ENCODE results near the gene B4GALT1.
"Not testable (repeated sequence)": the region's sequence is repeated elsewhere in the genome, so short reads cannot be mapped to it uniquely, and the experiment has no call there.

The B4GALT1 gene

GRCh38 chr9:33101104-33101951, 65.8 kb downstream of the B4GALT1 start:
- DNase-seq (ENCODE audit: low spot score), result peak; percentile 85

DNA sequence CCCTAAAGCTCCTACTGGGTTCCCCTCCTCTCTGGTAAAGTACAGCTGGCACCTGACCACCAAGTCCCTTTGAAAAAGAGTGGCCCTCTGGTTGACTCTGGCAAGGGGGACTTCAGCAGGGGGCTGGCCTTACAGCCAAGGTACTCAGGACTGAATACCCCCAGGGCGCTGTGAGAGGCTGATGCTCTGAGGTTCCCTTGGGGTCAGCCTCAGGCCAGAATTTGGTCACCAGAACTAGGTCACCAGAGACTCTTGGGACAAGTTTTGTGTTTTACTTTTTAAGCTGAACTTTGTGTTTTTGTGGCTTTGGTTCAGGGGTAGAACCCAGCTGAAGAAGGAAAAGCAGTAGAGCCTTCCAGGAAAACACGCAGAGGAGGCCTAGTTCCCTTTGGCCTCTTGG, 67.4 kb downstream of the B4GALT1 start:
- no peak for DNase-seq (ENCODE audit: low spot score)

GRCh38 chr9:33097192-33097591, 69.9 kb downstream of the B4GALT1 start:
- DNase-seq (ENCODE audit: low spot score), result no peak

DNA sequence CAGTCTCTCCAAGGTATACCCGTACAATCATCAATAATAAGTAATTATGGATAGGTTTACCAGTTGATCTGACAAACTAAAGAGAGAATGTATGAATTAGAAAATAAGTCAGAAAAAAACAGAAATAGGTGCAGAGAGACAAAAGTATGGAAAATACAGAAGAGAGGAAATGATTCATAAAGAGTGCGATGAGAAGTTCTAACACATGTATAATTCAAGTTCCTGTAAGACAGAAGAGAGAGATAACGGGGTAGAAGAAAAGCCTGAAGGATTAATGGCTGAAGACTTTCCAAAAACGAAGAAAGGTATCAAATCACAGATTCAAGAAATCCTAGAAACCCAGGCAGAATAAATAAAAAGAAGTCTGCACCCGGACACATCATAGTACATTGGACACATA, 74.5 kb downstream of the B4GALT1 start:
- no peak for DNase-seq (ENCODE audit: low spot score)

DNA sequence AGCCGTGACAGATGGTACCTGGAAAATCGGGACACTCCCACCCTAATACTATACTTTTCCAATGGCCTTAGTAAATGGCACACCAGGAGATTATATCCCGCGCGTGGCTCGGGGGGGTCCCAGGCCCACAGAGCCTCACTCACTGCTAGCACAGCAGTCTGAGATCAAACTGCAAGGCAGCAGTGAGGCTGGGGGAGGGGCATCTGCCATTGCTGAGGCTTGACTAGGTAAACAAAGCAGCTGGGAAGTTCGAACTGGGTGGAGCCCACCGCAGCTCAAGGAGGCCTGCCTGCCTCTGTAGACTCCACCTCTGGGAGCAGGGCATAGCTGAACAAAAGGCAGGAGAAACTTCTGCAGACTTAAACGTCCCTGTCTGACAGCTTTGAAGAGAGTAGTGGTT, 81.5 kb downstream of the B4GALT1 start:
- not testable (repeated sequence) for DNase-seq (ENCODE audit: low spot score)

GRCh38 chr9:33082538-33083326, 84.4 kb downstream of the B4GALT1 start:
- no peak for DNase-seq (ENCODE audit: low spot score)

GRCh38 chr9:33082128-33082527, 85.0 kb downstream of the B4GALT1 start:
- DNase-seq (ENCODE audit: low spot score), result no peak

DNA sequence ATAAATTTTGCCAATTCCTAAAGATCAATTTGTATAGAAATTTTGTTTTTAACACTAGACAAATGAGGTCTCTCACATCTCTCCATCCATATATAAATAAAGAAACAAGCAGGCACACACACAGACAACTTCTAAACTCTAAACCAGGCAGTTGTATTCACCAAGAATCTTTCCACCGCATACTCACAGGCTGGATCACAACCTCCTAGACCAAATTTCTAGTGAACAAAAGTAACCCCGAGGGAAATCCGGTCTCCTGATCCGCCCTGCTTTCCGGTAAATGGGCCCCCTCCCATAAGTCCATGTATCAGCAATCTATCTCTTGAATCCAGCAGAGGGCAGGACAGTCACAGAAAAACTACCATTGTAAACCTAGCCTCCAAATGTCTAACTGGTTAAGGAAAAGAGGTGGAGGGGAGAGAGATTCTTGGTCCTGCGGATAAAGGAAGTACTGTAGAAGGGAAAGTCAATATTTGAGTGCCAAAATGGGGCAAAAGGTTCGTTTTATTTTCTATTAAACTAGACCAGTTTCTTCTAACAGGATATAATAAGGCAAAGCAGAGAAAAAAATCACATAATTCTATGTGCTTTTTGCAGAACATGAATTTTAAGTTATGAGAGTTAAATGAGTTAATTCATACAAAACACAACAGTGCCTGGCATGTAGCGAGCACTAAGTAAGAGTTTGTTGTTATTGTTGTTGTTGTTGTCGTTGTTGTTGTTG, 85.8 kb downstream of the B4GALT1 start:
- peak; percentile 81 for DNase-seq (ENCODE audit: low spot score)

- DNase-seq (ENCODE audit: low spot score), result no peak
These were observed 86.6 kb downstream of the B4GALT1 start for GRCh38 chr9:33080534-33080933.

DNA sequence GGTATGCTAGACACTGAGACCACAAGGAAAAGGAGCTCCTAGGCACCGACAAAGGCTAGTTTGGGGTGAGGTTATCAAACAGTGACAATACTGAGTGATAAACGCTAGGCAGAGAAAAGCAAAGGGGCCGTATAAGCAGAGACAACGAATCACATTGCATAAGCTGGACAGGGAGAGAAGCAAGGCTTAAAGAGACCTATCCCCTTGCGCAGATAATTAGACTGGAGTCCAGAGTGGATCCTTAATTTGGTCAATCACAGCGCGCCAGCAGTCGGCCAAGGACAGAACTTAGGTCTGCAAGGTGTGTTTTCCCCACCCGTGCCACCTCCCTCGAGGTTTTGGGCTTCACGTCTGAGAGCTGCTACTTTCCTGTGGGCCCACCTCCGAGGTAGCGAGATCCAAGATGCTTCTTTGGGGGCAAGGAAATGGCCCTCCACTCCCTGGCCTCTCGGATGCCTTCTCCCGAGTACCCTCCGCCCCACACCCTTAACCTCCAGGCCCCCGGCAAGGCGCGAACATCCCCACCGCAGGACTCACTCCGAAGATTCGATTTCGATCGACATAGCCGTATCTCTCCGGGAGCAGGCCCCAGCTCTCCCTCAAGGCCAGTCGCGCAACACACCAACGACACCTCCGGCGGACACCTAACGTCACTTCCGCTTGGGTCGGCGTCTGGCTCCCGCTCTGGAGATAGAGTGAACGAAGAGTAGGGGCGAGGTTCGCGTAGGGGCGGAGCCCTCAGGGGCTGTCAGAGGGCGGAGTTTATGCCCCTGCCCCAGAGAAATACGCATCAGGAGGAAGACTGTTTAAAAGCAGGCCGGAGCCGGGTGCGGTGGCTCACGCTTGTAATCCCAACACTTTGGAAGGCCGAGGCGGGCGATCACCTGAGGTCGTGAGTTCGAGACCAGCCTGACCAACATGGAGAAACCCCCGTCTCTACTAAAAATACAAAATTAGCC, 90.8 kb downstream of the B4GALT1 start, which contains the start of gene SMU1:
Gene SMU1 (minus strand): TSS at position 629 of the 959 bp plus-strand sequence. CDS start 66 bp downstream, at position 563.
- DNase-seq (ENCODE audit: low spot score), result peak; percentile 98

DNA sequence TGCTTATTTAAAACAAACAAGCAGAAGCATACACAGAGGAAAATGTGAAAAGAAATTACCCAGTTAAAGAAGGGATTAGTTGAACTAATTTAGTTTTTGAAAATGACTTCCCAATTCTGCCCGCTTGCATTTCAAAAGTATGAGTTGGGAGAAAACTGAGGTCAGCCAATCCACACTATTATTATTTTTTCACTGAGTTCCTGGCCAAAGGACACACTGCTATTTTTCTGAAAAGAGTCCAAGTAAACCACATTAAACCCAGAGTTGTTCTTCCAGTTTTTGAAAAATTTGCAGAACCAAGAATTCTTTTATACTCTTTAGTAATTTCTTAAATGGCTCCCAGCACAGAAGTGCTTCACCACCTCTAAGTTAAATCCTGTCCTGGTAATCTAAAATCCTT, 98.1 kb downstream of the B4GALT1 start:
- DNase-seq (ENCODE audit: low spot score), result no peak

DNA sequence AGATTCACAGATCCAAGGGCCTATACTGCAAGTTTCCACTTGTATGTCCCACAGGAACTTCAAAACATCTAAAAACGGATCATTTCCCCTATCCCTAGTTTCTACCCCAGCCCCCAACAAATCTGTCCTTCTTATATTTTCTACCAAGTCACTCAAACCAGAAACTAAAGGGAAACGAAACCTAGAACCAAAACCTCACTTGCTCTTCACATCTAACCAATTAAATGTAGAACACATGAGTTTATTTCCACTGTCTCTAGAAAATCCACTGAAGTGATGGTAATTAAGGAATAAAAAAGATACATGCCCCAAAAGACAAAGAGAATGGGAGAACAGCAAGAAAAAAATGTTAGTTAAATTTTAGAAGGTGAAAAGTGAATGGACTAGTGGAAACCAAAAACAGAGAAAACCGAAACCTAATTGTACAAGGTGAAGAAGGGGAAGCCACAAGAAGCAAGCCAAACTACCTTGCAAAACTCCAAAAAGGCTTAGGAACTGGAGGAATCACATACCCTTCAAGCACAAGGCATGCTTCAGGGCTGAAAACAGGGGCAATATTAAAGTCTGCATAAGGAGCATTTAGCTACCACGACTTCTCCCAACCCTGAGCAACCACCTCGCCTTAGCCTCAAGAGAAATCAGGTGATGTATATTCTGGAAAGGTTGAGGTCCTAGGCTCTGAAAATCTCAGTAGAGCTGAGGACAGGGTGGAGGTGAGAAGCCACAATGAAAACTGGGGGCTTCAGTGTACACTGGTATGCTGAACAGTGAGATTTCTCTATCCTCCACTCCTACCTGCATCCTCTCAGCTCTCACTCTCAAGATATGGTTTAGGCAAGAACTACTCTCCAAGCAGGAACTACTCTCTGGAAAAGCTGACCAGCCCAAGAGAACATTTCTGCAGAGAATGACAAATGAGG, 101.7 kb downstream of the B4GALT1 start:
- no peak for DNase-seq (ENCODE audit: low spot score)

All from AG20443 (cell line).